Kidney epithelial cell (primary cell): ENCODE data around the gene ABTB2. TPM values are rescaled to one million over a fixed set of nuclear protein-coding genes. Genes with fewer than 3 reads are reported as not detected.

Experiments used
- DNase-seq: peaks from one replicate; pipeline ENCODE4 v3.0.0-alpha.2; 2010; ENCODE audit warnings: low read depth
- H3K27me3 ChIP-seq: 2 replicates; pipeline ENCODE4 v1.6.0; 2011; ENCODE audit warnings: low read length; ENCODE audit not compliant: control insufficient read depth, insufficient read depth
- H3K36me3 ChIP-seq: 2 replicates; pipeline ENCODE4 v1.5.1; 2011; ENCODE audit warnings: low read length; ENCODE audit not compliant: control insufficient read depth, insufficient read depth
- H3K4me3 ChIP-seq: 2 replicates; pipeline ENCODE4 v1.5.1; 2011; ENCODE audit warnings: low read depth, mild to moderate bottlenecking, control low read depth, low read length
- total RNA-seq: library from RNA; depleted of rRNA; stranded (reverse); fragments of >200 nt; gene quantifications from 2 replicates; pipeline ENCODE4 v1.2.3, GENCODE V29; 2015
- TF ChIP-seq, protein P1 (sequence below): IDR thresholded peaks from 2 replicates; pipeline ENCODE4 v1.5.1; 2011; ENCODE audit warnings: mild to moderate bottlenecking, moderate library complexity, low read length, control low read depth, inconsistent platforms; ENCODE audit not compliant: insufficient read depth, poor library complexity, severe bottlenecking

The ABTB2 gene
- total RNA-seq, 1 donor from 2014 or later = 26.8 TPM

- no peaks in the 10 kb centered on the region for H3K36me3 ChIP-seq
- TF ChIP-seq, protein P1, sequence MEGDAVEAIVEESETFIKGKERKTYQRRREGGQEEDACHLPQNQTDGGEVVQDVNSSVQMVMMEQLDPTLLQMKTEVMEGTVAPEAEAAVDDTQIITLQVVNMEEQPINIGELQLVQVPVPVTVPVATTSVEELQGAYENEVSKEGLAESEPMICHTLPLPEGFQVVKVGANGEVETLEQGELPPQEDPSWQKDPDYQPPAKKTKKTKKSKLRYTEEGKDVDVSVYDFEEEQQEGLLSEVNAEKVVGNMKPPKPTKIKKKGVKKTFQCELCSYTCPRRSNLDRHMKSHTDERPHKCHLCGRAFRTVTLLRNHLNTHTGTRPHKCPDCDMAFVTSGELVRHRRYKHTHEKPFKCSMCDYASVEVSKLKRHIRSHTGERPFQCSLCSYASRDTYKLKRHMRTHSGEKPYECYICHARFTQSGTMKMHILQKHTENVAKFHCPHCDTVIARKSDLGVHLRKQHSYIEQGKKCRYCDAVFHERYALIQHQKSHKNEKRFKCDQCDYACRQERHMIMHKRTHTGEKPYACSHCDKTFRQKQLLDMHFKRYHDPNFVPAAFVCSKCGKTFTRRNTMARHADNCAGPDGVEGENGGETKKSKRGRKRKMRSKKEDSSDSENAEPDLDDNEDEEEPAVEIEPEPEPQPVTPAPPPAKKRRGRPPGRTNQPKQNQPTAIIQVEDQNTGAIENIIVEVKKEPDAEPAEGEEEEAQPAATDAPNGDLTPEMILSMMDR = no peak
- DNase-seq = peak; percentile 91
- no peaks in the 10 kb centered on the region for H3K27me3 ChIP-seq
- H3K4me3 ChIP-seq = no peak overlapping the region
Measured at GRCh38 chr11:34234086-34234740, 123.6 kb downstream of the ABTB2 start.

DNA sequence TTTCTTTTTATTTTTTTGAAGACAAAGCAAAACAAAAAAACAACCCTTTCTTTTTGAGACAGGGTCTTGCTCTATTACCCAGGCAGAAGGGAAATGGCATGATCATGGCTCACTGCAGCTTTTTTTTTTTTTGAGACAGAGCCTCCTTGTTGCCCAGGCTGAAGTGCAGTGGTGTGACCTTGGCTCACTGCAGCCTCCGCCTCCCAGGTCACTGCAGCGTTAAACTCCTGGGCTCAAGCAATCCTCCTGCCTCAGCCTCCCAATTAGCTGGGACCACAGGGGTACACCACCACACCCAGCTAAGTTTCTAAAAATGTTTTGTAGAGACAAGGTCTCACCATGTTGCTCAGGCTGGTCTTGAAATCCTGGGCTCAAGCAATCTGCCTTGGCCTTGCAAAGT lies 124.6 kb downstream of the ABTB2 start:
- H3K36me3 ChIP-seq = no peaks in the 10 kb centered on the region
- no peak overlapping the region for H3K4me3 ChIP-seq
- H3K27me3 ChIP-seq = no peaks in the 10 kb centered on the region
- DNase-seq = no peak
- TF ChIP-seq, protein P1 = no peak

GRCh38 chr11:34232807-34233206 lies 125.0 kb downstream of the ABTB2 start:
- no peak for DNase-seq
- TF ChIP-seq, protein P1 = no peak
- H3K27me3 ChIP-seq = no peaks in the 10 kb centered on the region

DNA sequence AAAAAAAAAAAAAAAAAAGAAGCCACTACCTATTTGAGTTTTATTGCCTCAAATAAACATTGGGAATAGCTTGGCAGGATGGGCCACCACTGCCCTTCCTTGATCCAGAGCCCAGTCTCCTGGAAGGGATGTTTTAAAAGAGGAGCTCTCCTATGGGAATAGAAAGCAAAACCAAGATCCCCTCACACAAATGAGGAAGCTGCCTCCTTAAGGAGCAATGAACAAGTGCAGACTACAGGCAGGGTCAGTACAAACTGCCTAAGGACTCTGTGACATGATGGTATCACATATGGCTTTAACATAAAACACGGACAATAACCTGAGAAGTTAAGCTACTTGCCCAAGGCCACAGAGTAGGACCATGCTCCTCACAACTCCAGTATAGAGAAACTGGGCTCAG lies 131.6 kb downstream of the ABTB2 start:
- no peaks in the 10 kb centered on the region for H3K36me3 ChIP-seq
- TF ChIP-seq, protein P1 = no peak
- no peaks in the 10 kb centered on the region for H3K27me3 ChIP-seq
- DNase-seq = no peak
- H3K4me3 ChIP-seq = no peak overlapping the region

More at GRCh38 chr11:34232807-34233206, 125.0 kb downstream of the ABTB2 start:
- Histone ChIP-seq H3K36me3 (no peaks in the 10 kb centered on the region), H3K4me3 (no peak overlapping the region)

DNA sequence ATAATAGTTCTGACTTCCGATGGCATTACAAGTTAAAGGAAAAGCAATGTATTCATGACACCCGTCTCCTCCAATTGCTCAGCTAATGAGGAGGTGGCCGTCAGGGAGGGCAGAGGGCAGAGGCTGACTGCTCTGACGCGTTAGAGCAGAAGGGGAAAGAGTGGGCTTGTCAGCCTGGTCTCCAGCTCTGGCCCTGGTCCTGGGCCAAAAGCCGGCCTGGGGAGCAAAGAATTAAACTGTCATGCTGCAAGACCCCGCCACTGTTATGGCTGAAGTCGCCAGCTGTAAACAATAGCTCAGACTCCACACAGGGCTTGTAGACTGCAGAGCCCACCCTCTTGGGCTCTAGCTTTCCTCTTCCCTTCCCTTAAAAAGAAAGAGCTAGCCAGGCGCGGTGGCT lies 132.7 kb downstream of the ABTB2 start:
- H3K4me3 ChIP-seq = no peak overlapping the region
- H3K27me3 ChIP-seq = no peaks in the 10 kb centered on the region
- DNase-seq = no peak
- no peaks in the 10 kb centered on the region for H3K36me3 ChIP-seq
- TF ChIP-seq, protein P1 = no peak

DNA sequence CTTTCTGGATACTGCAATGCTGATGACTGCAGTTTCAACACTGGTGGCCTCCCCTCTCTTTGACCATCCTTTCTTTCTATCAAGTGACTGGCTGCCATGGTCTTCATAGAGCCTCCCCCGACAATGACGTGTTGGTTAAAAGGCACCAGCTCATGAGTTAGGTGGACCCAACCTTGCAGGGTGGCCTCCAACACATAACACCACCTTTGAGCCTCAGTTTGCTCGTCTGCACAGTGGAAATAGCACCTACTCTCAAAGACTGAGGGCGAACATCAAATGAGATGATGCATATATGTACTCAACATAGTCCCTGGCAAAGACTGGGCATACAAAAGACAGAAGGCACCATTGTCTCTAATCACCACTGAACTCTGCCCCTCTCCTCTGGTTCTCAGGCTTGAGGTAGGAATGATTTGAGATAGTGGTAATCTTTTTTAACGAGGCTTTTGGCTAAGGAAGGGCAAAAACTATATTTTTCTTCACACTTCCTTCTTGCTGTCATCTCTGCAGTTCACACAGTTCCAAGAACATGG lies 133.3 kb downstream of the ABTB2 start:
- no peaks in the 10 kb centered on the region for H3K36me3 ChIP-seq
- no peak for DNase-seq
- no peaks in the 10 kb centered on the region for H3K27me3 ChIP-seq
- TF ChIP-seq, protein P1 = no peak
- no peak overlapping the region for H3K4me3 ChIP-seq
